Mesothelial cell of epicardium (in vitro differentiated cells): ENCODE measurements around the gene DPYSL4. TPM values are rescaled to one million over a fixed set of nuclear protein-coding genes. Genes with fewer than 3 reads are reported as not detected.
"Not testable (repeated sequence)": the region's sequence is repeated elsewhere in the genome, so short reads cannot be mapped to it uniquely, and the experiment has no call there.

Experiments
- DNase-seq, 2 experiments: peaks; one replicate each; pipeline ENCODE4 v3.0.0; 2021; ENCODE audit warnings: low spot score in 2 of 2; ENCODE audit not compliant: unreplicated experiment in 2 of 2
- H3K27ac Mint-ChIP-seq: 2 replicates; pipeline ENCODE4 v1.8.0; 2021; ENCODE audit warnings: mixed read lengths
- H3K27me3 Mint-ChIP-seq: 2 replicates; pipeline ENCODE4 v1.8.0; 2021; ENCODE audit warnings: low read depth, mixed read lengths
- H3K36me3 Mint-ChIP-seq: 2 replicates; pipeline ENCODE4 v1.8.0; 2021; ENCODE audit warnings: mixed read lengths
- H3K4me1 Mint-ChIP-seq: 2 replicates; pipeline ENCODE4 v1.8.0; 2021; ENCODE audit warnings: mixed read lengths
- H3K4me3 Mint-ChIP-seq: 2 replicates; pipeline ENCODE4 v1.8.0; 2021; ENCODE audit warnings: mild to moderate bottlenecking, moderate library complexity, mixed read lengths
- H3K9me3 Mint-ChIP-seq: 2 replicates; pipeline ENCODE4 v1.8.0; 2021; ENCODE audit warnings: mixed read lengths
- CTCF ChIP-seq: fragments of 200-600 bp; sonication (generic); IDR thresholded peaks from one replicate; pipeline ENCODE4 v1.5.0; 2021; ENCODE audit warnings: antibody characterized with exemption; ENCODE audit not compliant: unreplicated experiment
- total RNA-seq: library from RNA; stranded (reverse); gene quantifications from 3 replicates; pipeline ENCODE4 v1.2.1, GENCODE V29; 2021

Gene DPYSL4
- total RNA-seq, 1 donor from 2014 or later, result 18.6 TPM

- peaks cover 18% of the 10 kb centered on the region for H3K27me3 Mint-ChIP-seq
- no peaks in the 10 kb centered on the region for H3K4me1 Mint-ChIP-seq
- no peak for TF ChIP-seq CTCF
- DNase-seq, result no peak
- no peak overlapping the region for H3K4me3 Mint-ChIP-seq
- H3K27ac Mint-ChIP-seq, result no peak overlapping the region
- H3K9me3 Mint-ChIP-seq, result no peaks in the 10 kb centered on the region
- H3K36me3 Mint-ChIP-seq, result no peaks in the 10 kb centered on the region
These were observed 27.9 kb upstream of the DPYSL4 start for GRCh38 chr10:132158823-132159222.

- H3K4me3 Mint-ChIP-seq, H3K4me1 Mint-ChIP-seq, H3K27ac Mint-ChIP-seq, H3K9me3 Mint-ChIP-seq, DNase-seq, H3K36me3 Mint-ChIP-seq: not testable (repeated sequence)
- peaks cover 23% of the 10 kb centered on the region for H3K27me3 Mint-ChIP-seq
These were observed 27.2 kb upstream of the DPYSL4 start for GRCh38 chr10:132159302-132160230.

- H3K4me3 Mint-ChIP-seq, H3K27ac Mint-ChIP-seq, DNase-seq, H3K4me1 Mint-ChIP-seq, H3K36me3 Mint-ChIP-seq, H3K9me3 Mint-ChIP-seq: not testable (repeated sequence)
- peaks cover 28% of the 10 kb centered on the region for H3K27me3 Mint-ChIP-seq
These were observed 26.5 kb upstream of the DPYSL4 start for GRCh38 chr10:132160231-132160630.

- H3K27ac Mint-ChIP-seq, H3K9me3 Mint-ChIP-seq, H3K4me1 Mint-ChIP-seq, DNase-seq, H3K36me3 Mint-ChIP-seq, H3K4me3 Mint-ChIP-seq: not testable (repeated sequence)
- peaks cover 33% of the 10 kb centered on the region for H3K27me3 Mint-ChIP-seq
These were observed 25.7 kb upstream of the DPYSL4 start for GRCh38 chr10:132160834-132161622.

GRCh38 chr10:132162021-132162531, 24.7 kb upstream of the DPYSL4 start:
- DNase-seq, result no peak
- Mint-ChIP-seq H3K9me3 (no peaks in the 10 kb centered on the region), H3K36me3 (no peaks in the 10 kb centered on the region), H3K27me3 (peaks cover 42% of the 10 kb centered on the region), H3K27ac (no peak overlapping the region), H3K4me1 (no peaks in the 10 kb centered on the region), H3K4me3 (no peak overlapping the region)
- no peak for TF ChIP-seq CTCF

- no peak for DNase-seq
- TF ChIP-seq CTCF, result no peak
- Mint-ChIP-seq H3K27ac (no peak overlapping the region), H3K9me3 (no peaks in the 10 kb centered on the region), H3K4me1 (no peaks in the 10 kb centered on the region), H3K36me3 (no peaks in the 10 kb centered on the region), H3K4me3 (no peak overlapping the region), H3K27me3 (peaks cover 42% of the 10 kb centered on the region)
These were observed 24.0 kb upstream of the DPYSL4 start for GRCh38 chr10:132162590-132163277.
